GM10248 (cell line): ENCODE data around the gene LIPT2.
"Not testable (repeated sequence)": the region's sequence is repeated elsewhere in the genome, so short reads cannot be mapped to it uniquely, and the experiment has no call there.

Experiments used
- CTCF ChIA-PET: fragments of 300-600 bp; sonication (Branson Sonifier 250); formaldehyde crosslinking; extraction: SDS; loops from one replicate; lab custom pipeline; 2021; ENCODE audit warnings: antibody characterized with exemption; lab: Yijun Ruan, JAX
- POLR2A ChIA-PET: fragments of 350-650 bp; sonication (Branson Sonifier 250); formaldehyde crosslinking; extraction: SDS; loops from one replicate; lab custom pipeline; 2020; ENCODE audit warnings: antibody characterized with exemption; lab: Yijun Ruan, JAX
- DNase-seq: peaks from one replicate; pipeline ENCODE4 v3.0.0; 2012; ENCODE audit errors: extremely low spot score
- TF ChIP-seq, protein P1 (sequence below): IDR thresholded peaks from 2 replicates; pipeline ENCODE4 v1.5.1; 2012; ENCODE audit warnings: mild to moderate bottlenecking, low read depth; ENCODE audit errors: extremely low read depth, missing control alignments, control extremely low read depth

Gene LIPT2

GRCh38 chr11:74521666-74522252 lies 28.2 kb upstream of the LIPT2 start:
- ChIA-PET POLR2A (no interaction called here), CTCF (interaction anchor here (1.6 kb wide), 1 partner anchor 13 kb away, joined by 3 read pairs; no protein-coding TSS in a partner anchor)
- TF ChIP-seq, protein P1, sequence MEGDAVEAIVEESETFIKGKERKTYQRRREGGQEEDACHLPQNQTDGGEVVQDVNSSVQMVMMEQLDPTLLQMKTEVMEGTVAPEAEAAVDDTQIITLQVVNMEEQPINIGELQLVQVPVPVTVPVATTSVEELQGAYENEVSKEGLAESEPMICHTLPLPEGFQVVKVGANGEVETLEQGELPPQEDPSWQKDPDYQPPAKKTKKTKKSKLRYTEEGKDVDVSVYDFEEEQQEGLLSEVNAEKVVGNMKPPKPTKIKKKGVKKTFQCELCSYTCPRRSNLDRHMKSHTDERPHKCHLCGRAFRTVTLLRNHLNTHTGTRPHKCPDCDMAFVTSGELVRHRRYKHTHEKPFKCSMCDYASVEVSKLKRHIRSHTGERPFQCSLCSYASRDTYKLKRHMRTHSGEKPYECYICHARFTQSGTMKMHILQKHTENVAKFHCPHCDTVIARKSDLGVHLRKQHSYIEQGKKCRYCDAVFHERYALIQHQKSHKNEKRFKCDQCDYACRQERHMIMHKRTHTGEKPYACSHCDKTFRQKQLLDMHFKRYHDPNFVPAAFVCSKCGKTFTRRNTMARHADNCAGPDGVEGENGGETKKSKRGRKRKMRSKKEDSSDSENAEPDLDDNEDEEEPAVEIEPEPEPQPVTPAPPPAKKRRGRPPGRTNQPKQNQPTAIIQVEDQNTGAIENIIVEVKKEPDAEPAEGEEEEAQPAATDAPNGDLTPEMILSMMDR = no peak
- DNase-seq = no peak

DNA sequence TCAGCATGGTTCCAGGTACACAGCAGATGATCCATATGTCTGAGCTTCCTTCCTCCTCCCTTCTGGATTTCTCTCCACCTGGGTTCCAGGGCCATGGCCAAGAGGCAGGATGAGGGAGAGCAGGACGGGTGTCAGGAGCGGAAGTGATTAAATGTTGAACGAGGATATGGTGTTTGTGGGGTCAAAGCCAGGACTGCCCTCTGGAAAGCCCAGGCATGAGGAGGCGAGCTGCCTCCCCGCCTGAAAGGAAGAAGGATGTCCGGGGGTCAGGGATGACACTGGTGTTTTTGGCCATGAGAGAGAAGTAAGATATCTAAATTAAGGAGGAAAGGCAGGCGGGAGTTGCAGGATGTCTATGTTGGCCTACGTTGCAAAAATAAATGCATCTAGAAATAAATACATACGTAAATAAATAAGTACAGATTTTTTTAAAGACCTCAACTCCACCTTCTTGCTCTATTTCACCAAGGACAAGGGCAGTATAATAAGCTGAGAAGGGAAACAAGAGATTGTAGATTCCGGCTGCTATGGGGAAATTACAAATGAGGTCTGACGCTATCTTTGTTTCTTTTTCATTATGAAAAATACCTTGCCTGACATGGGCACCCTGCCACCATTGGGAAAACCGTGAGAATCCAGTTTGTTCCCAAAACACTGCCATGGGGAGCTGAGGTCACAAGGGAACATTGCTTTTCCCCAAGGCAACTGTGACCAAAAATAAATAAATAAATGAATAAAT lies 27.6 kb upstream of the LIPT2 start:
- no peak for DNase-seq
- CTCF ChIA-PET = interaction anchor here (1.6 kb wide), 1 partner anchor 13 kb away, joined by 3 read pairs; no protein-coding TSS in a partner anchor
- POLR2A ChIA-PET = no interaction called here

DNA sequence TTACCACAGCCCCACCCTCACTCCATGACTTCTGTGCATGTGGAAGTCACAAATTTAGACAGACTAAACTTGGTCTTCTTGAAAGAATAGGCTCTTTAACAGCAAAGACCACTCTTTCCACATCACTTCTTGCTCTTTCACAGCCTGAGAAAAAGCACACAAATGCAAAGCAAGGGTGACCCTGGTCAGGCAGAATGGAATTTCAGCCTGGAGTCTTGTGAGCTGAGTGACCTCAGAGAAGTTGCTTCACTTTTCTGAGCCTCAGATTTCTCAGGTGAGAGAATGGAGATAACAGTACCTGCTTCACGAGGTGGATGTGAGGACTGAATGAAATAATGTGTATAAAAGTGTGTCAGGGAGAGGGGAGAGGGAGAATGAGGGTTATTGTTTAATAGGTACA lies 26.8 kb upstream of the LIPT2 start:
- ChIA-PET CTCF (no interaction called here), POLR2A (no interaction called here)
- DNase-seq = no peak
- TF ChIP-seq, protein P1 = no peak

More for the DNA sequence above, 27.6 kb upstream of the LIPT2 start:
- TF ChIP-seq, protein P1 = no peak

GRCh38 chr11:74519710-74520109 lies 26.2 kb upstream of the LIPT2 start:
- no peak for DNase-seq
- CTCF ChIA-PET = no interaction called here
- POLR2A ChIA-PET = no interaction called here
- TF ChIP-seq, protein P1 = no peak

- POLR2A ChIA-PET, DNase-seq: not testable (repeated sequence)
- CTCF ChIA-PET = interaction anchor here (1.0 to 1.1 kb wide), 2 partner anchors 10 to 64 kb away, joined by 3 to 4 read pairs; no protein-coding TSS in a partner anchor
Observed at GRCh38 chr11:74517592-74517991, 24.1 kb upstream of the LIPT2 start.

DNA sequence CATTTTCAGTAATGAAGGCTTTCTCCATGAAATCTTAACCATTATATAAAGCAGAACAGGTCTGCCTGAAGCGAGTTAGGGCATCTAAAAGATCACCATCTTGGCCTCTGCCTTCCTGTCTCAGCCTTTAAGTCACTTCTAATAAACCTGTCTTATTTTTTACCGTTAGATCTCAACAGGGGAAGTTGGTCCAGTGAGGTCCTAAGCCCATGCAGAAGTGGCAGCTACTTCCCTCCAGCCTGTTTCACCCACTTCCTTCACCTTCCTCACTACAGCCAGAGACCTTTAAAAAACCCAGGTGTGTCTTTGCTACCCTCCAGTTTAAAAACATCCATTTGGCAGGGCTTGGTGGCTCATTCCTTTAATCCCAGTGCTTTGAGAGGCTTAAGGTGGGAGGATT lies 14.1 kb upstream of the LIPT2 start:
- ChIA-PET CTCF (interaction anchor here (1.0 to 2.2 kb wide), 3 partner anchors 9 to 14 kb away, joined by 3 to 6 read pairs (median 3); partner anchors contain the start of gene LIPT2), POLR2A (no interaction called here)
- TF ChIP-seq, protein P1 = no peak
- DNase-seq = no peak

DNA sequence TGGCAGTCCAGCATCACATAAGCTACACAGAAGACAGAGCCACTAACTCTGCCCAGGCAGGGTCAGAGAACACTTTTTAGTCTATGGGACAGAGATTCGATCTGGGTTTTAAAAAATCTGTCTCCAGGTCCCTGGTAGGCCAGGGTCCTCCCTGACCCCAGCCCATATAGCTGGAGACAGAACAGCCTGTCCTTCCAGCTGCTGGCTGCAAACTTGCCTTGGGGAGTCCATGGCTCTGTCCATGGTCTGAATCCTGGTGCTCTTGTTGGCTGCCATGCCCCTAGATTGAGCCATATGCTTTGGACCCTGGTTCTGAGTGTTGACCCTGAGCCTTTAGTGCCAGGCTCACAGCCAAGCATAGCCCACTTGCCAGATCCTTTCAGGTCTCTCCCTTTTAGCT lies 13.3 kb upstream of the LIPT2 start:
- CTCF ChIA-PET = interaction anchor here (1.0 to 2.2 kb wide), 2 partner anchors 10 to 13 kb away, joined by 3 to 6 read pairs; partner anchors contain the start of gene LIPT2
- no peak for DNase-seq
- TF ChIP-seq, protein P1 = no peak
- POLR2A ChIA-PET = no interaction called here
